Testis (tissue), 2 donors: ENCODE measurements around the gene U2AF2.

Experiments
- POLR2A ChIP-seq: fragments of 450-650 bp; IDR thresholded peaks from one replicate; pipeline ENCODE4 v1.6.1; 2017; ENCODE audit warnings: antibody characterized with exemption, mild to moderate bottlenecking, moderate library complexity
- TF ChIP-seq, protein P1 (sequence below), 3 experiments: fragments of 450-650 bp in 2 of 3; fragments of 200-600 bp in 1 of 3; sonication (generic) in 1 of 3; IDR thresholded peaks; one replicate each; pipeline ENCODE4 v1.5.1; 2016 to 2019; ENCODE audit warnings: antibody characterized with exemption in 3 of 3, mild to moderate bottlenecking in 2 of 3, moderate library complexity in 1 of 3

GRCh38 chr19:55680339-55681130 lies 25.7 kb downstream of the U2AF2 start:
- no peak for TF ChIP-seq POLR2A
- TF ChIP-seq, protein P1, sequence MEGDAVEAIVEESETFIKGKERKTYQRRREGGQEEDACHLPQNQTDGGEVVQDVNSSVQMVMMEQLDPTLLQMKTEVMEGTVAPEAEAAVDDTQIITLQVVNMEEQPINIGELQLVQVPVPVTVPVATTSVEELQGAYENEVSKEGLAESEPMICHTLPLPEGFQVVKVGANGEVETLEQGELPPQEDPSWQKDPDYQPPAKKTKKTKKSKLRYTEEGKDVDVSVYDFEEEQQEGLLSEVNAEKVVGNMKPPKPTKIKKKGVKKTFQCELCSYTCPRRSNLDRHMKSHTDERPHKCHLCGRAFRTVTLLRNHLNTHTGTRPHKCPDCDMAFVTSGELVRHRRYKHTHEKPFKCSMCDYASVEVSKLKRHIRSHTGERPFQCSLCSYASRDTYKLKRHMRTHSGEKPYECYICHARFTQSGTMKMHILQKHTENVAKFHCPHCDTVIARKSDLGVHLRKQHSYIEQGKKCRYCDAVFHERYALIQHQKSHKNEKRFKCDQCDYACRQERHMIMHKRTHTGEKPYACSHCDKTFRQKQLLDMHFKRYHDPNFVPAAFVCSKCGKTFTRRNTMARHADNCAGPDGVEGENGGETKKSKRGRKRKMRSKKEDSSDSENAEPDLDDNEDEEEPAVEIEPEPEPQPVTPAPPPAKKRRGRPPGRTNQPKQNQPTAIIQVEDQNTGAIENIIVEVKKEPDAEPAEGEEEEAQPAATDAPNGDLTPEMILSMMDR (IDR thresholded peaks at IDR 0.05), result no peak
